BLaER1 treated with 17β-estradiol and CSF1 and Interleukin-3, amounts not matched to agents 10 nM and 100 nM (cell line): ENCODE results near the gene CDX4.
"Not testable (repeated sequence)": the region's sequence is repeated elsewhere in the genome, so short reads cannot be mapped to it uniquely, and the experiment has no call there.

ENCODE experiments used
- H3K27ac ChIP-seq, 11 experiments: shearing (Covaris generic); formaldehyde crosslinking; 2 replicates each; pipeline ENCODE4 v1.8.1; 2022
- H3K27me3 ChIP-seq, 11 experiments: shearing (Covaris generic); formaldehyde crosslinking; 2 replicates each; pipeline ENCODE4 v1.8.1; 2022
- H3K36me3 ChIP-seq, 11 experiments: shearing (Covaris generic); formaldehyde crosslinking; 2 replicates each; pipeline ENCODE4 v1.8.1; 2022
- H3K4me1 ChIP-seq, 10 experiments: shearing (Covaris generic); formaldehyde crosslinking; 2 replicates each; pipeline ENCODE4 v1.8.1; 2022
- H3K4me2 ChIP-seq, 11 experiments: shearing (Covaris generic); formaldehyde crosslinking; 2 replicates each; pipeline ENCODE4 v1.8.1; 2022
- H3K4me3 ChIP-seq, 10 experiments: shearing (Covaris generic); formaldehyde crosslinking; 2 replicates each; pipeline ENCODE4 v1.8.1; 2022
- H3K9ac ChIP-seq, 11 experiments: shearing (Covaris generic); formaldehyde crosslinking; 2 replicates each; pipeline ENCODE4 v1.8.1; 2022
- H3K9me3 ChIP-seq, 11 experiments: shearing (Covaris generic); formaldehyde crosslinking; replicated peaks in 1 of 11; 2 replicates each; pipeline ENCODE4 v1.8.1; 2022
- H4K20me1 ChIP-seq, 11 experiments: shearing (Covaris generic); formaldehyde crosslinking; 2 replicates each; pipeline ENCODE4 v1.8.1; 2022
- Cebpa-rat ChIP-seq, 11 experiments: shearing (Covaris generic); IDR thresholded peaks; 2 replicates each; pipeline ENCODE4 v1.8.1; 2022

The CDX4 gene

DNA sequence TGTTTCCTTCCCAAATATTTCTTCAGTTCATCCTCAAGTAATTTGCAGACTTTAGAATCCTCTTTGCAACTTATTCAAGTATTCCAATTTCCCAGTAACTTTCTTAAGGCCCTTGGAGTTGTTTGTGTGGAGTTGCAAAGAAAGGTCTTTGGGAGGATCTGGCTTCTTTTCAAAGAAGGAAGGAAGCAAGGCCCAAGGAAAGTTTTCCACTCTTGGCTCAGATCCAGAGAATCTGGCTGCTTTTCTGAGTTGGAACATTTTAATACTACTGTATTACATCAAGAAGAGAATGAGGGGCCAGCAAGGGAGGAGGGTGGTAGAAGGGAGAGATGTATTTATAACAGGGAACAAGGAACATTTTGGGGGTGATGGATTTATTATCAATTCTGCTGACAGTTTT, 10.5 kb downstream of the CDX4 start:
- Histone ChIP-seq H3K4me3 (no peak overlapping the region), H3K4me2 (no peak overlapping the region), H3K27me3 (peaks cover 86 to 100% (median 99%) of the 10 kb centered on the region in 11 experiments)

DNA sequence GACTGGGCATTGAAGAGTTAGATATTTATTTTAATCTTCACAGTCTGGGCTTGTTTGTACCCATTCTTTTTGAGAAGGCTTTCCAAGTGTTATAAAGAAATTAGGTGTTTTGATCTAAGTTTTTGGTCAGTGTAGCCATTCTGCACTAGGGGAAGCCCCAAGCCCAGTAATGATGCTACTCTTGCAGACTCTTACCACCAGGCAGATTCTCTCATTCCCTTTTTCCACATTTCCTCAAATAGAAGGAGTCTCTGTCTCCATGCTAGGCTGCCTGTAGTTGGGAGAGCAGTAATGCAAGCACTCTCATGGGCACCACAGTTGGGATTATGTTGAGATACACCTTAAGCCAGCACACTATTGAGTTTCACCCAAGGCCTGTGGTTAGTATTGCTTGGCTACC, 21.5 kb downstream of the CDX4 start:
- no peak for TF ChIP-seq Cebpa-rat (IDR thresholded peaks at IDR 0.05)
- Histone ChIP-seq H3K4me2 (no peak overlapping the region), H3K36me3 (no peaks in the 10 kb centered on the region), H4K20me1 (no peaks in the 10 kb centered on the region; a peak in 1 of 22 replicates), H3K9me3 (peaks cover 0 to 10% (median 8%) of the 10 kb centered on the region in 11 experiments; a peak in 9 of 22 replicates), H3K4me3 (no peak overlapping the region), H3K4me1 (no peaks in the 10 kb centered on the region), H3K27ac (no peak overlapping the region), H3K27me3 (peaks cover 86 to 100% (median 99%) of the 10 kb centered on the region in 11 experiments), H3K9ac (no peak overlapping the region)

More for the DNA sequence above, 10.5 kb downstream of the CDX4 start:
- TF ChIP-seq Cebpa-rat (IDR thresholded peaks at IDR 0.05) = no peak
- H3K9ac ChIP-seq = no peak overlapping the region
- H3K9me3 ChIP-seq = no peaks in the 10 kb centered on the region
- no peaks in the 10 kb centered on the region for H3K4me1 ChIP-seq
- no peaks in the 10 kb centered on the region for H4K20me1 ChIP-seq
- no peaks in the 10 kb centered on the region for H3K36me3 ChIP-seq
- no peak overlapping the region for H3K27ac ChIP-seq

DNA sequence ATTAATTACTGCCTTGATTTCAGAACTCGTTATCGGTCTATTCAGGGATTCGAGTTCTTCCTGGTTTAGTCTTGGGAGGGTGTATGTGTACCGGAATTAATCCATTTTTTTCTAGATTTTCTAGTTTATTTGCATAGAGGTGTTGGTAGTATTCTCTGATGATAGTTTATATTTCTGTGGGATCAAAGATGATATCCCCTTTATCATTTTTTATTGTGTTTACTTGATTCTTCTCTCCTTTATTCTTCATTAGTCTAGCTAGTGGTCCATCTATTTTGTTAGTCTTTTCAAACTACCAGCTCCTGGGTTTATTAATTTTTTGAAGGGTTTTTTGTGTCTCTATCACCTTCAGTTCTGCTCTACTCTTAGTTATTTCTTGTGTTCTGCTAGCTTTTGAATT, 32.1 kb downstream of the CDX4 start:
- TF ChIP-seq Cebpa-rat (IDR thresholded peaks at IDR 0.05) = no peak
- no peaks in the 10 kb centered on the region for H3K36me3 ChIP-seq
- no peaks in the 10 kb centered on the region for H3K4me1 ChIP-seq
- no peak overlapping the region for H3K9ac ChIP-seq
- H3K27me3 ChIP-seq = peaks cover 58 to 100% (median 96%) of the 10 kb centered on the region in 11 experiments; a peak in 21 of 22 replicates
- H3K4me2 ChIP-seq = no peak overlapping the region
- H3K4me3 ChIP-seq = no peak overlapping the region
- H3K27ac ChIP-seq = no peak overlapping the region
- peaks cover 9 to 31% (median 15%) of the 10 kb centered on the region in 11 experiments; a peak in 16 of 22 replicates for H3K9me3 ChIP-seq
- no peaks in the 10 kb centered on the region for H4K20me1 ChIP-seq

DNA sequence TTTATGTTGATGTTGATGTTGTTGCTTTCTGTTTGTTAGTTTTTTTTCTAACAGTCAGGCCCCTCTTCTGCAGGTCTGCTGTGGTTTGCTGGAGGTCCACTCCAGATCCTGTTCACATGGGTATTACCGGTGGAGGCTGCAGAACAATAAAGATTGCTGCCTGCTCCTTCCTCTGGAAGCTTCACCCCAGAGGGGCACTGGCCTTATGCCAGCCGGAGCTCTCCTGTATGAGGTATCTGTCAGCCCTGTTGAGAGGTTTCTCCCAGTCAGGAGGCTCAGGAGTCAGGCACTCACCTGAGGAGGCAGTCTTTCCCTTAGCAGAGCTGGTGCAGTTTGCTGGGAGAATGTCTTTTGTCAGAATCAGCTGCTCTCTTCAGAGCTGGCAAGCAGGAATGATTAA, 34.7 kb downstream of the CDX4 start:
- no peak overlapping the region for H3K4me2 ChIP-seq
- no peaks in the 10 kb centered on the region for H4K20me1 ChIP-seq
- H3K9me3 ChIP-seq = peaks cover 9 to 31% (median 15%) of the 10 kb centered on the region in 11 experiments; a peak in 16 of 22 replicates
- H3K4me3 ChIP-seq = no peak overlapping the region
- peaks cover 63 to 100% (median 100%) of the 10 kb centered on the region in 11 experiments; a peak in 21 of 22 replicates for H3K27me3 ChIP-seq
- no peak overlapping the region for H3K9ac ChIP-seq
- H3K4me1 ChIP-seq = no peaks in the 10 kb centered on the region
- H3K27ac ChIP-seq = no peak overlapping the region
- H3K36me3 ChIP-seq = no peaks in the 10 kb centered on the region
- no peak for TF ChIP-seq Cebpa-rat (IDR thresholded peaks at IDR 0.05)

DNA sequence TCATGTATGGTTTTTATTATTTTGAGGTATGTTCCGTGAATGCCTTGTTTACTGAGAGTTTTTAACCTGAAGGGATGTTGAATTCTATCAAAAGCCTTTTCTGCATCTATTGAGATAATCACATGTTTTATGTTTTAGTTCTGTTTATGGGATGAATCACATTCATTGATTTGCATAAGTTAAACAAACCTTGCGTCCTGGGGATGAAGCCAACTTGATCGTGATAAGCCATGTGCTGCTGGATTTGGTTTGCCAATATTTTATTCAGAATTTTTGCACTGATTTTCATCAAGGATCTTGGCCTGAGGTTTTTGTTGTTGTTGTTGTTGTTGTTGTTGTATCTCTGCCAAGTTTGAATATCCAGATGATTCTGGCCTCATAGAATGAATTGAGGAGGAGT, 43.8 kb downstream of the CDX4 start:
- TF ChIP-seq Cebpa-rat (IDR thresholded peaks at IDR 0.05) = no peak
- no peak overlapping the region for H3K9ac ChIP-seq
- H3K4me3 ChIP-seq = no peak overlapping the region

DNA sequence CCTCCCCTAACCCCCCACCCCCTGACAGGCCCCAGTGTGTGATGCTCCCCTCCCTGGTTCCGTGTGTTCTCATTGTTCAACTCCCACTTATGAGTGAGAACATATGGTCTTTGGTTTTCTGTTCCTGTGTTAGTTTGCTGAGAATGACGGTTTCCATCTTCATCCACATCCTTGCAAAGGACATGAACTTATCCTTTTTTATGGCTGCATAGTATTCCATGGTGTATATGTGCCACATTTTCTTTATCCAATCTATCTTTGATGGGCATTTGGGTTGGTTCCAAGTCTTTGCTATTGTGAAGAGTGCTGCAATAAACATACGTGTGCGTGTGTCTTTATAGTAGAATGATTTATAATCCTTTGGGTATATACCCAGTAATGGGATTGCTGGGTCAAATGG, 45.3 kb downstream of the CDX4 start:
- H3K4me2 ChIP-seq, H4K20me1 ChIP-seq, H3K36me3 ChIP-seq, H3K4me3 ChIP-seq, H3K9me3 ChIP-seq, H3K27ac ChIP-seq, H3K4me1 ChIP-seq, H3K9ac ChIP-seq: not testable (repeated sequence)
- peaks cover 73 to 98% (median 89%) of the 10 kb centered on the region in 11 experiments for H3K27me3 ChIP-seq

More for the DNA sequence above, 43.8 kb downstream of the CDX4 start:
- Histone ChIP-seq H4K20me1 (no peaks in the 10 kb centered on the region), H3K9me3 (peaks cover 0 to 9% (median 0%) of the 10 kb centered on the region in 11 experiments; a peak in 1 of 22 replicates), H3K36me3 (no peaks in the 10 kb centered on the region), H3K27ac (no peak overlapping the region), H3K27me3 (peaks cover 66 to 98% (median 89%) of the 10 kb centered on the region in 11 experiments), H3K4me2 (no peak overlapping the region), H3K4me1 (no peaks in the 10 kb centered on the region)
